ENCODE measurements around the gene TNFAIP3.

The TNFAIP3 gene

GRCh38 chr6:137863091-137863797, 3.8 kb upstream of the TNFAIP3 start:
- no peak for DNase-seq

DNA sequence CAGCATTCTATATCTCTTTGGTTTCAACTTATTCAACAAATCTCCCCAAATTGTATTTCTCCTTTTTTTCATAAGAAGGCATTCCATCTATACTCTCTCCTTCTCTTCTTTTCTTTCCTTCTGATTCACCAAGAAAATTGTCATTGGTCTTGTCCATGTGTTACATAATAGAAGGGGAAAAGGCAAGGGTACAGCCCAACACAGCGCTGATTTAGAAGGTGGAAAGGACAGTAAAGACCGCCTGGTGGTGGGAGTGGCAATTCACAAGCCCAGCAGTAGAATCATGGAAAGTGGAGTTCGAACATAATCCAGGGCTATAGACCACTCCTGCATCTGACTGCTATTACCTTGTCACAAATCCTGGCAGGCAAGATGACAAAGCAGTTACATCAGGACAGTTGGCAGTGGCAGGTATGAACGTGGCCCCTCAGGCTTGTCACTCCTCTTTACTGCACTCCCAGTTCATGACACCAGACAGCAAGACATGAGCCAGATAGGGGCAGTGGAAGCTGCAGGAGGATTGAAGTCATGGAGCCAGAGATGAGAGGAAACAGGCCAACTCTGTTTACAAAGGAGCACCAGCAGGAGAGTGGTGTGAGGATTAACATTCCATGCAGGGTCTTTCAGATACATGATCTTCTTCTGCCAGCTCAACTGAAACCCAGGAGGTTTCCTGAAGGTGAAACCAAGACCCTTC, 2.1 kb upstream of the TNFAIP3 start:
- DNase-seq: no peak

DNA sequence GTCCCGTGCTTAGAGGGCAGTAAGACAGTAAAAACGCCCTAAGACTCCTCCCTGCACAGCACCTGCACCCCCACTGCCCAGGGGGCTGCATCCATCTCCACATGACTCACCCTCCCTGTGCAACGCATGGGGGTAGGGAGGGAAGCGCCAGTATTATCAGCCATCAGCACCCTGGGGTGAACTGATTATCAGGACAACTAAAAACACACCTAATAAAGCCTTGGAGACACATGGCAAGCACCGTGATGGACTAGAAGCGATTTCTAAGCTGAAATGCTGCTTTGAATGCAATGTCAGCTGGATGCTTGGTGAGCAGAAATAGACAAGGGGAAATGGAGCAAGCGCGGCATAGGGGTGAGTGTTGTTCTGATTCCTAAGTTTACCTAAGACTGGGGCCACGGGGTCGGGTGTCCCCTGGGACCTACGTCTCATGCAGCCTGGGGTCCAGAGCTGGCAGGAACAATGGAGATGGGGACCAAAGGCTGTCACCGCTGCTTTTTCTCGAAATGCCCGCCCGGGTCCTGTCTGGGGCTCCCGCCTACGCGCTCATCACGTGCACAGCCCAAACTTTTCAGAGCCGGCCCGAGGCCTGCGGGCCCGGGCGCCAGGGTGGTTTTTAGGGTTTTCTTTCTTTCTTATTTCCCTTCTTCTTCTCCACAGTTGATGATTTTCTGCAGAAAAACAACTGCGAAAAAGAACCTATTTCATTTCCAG, 702 bp upstream of the TNFAIP3 start:
- DNase-seq: peak in 11 of 56 donors; percentile 36 to 60 (median 48)

DNA sequence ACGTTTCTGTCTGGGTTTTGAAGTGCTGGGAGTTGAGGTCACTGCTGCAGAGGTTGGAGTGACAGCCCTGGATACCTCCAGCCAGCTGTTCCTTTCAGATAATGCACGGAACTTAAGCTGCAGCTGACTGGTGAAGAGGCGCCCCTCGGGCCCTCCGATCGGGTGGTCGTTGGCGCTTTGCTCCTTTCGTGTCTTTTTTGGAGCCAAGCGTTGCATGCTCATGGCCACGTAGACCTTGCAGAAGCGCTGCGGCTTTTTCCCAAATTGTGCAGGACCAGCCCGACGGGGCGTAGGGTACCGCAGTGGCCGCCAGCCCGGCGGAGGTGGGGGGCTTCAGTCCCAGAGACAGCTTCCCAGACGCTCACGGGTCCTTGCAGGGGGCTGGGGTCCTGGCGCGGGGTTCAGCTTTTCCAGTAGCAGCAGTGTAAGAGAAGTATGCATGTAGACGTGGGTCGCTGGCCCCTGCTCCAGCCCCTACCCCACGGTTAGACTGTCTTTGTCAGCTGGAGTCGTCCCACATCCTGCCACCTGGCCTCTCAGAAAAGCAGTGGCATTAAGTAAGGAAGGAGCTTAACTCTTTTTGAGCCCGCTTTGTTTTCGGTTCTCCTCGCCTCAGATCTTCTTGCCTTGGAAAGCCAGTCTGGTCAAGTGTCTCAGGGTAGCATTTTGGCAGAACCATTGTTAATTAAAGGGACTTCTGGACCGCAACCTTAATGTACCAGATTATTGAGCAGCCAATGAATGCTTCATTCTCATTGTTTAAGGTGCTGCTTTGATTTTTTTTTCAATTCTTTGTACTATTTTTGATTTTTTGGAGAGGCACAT, 838 bp downstream of the TNFAIP3 start:
- peak in 2 of 56 donors; percentile 4 to 33 for DNase-seq

DNA sequence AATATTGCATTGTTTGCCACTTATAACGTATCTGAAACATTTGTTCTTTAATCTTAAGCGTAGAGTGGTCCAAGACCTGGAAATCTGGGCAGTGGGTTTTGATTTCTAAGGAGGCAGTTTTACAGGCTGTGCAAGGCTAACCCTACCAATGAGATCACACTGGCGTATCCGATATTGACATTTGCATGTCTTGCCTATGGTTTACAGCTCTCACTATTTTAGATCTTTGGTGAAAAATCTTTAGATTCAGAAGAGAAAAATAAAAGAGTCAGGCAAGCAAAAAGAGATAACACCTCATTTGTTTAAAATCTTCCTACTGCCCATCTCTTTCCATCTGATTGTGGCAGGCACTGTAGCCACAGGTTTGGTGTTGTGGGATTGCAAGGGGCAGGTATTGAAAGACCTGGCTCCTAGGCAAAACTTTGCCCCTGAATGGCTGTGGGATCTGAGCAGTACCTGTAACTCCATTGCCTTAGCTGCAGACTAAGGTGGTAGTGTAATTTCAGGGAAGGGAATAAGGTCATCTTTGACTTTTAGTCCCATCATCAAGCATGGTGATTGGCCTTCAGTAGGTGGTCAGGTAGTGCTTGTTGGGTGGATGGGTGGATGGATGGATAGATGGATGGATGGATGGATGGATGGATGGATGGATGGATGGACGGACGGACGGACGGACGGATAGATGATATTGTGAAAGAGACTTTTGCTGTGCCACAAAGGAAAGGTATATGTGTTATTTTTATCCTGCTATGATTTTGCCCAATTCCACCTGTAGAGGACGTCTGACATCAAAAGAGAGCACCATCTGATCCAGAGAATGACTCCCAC, 1.9 kb downstream of the TNFAIP3 start:
- no peak for DNase-seq

DNA sequence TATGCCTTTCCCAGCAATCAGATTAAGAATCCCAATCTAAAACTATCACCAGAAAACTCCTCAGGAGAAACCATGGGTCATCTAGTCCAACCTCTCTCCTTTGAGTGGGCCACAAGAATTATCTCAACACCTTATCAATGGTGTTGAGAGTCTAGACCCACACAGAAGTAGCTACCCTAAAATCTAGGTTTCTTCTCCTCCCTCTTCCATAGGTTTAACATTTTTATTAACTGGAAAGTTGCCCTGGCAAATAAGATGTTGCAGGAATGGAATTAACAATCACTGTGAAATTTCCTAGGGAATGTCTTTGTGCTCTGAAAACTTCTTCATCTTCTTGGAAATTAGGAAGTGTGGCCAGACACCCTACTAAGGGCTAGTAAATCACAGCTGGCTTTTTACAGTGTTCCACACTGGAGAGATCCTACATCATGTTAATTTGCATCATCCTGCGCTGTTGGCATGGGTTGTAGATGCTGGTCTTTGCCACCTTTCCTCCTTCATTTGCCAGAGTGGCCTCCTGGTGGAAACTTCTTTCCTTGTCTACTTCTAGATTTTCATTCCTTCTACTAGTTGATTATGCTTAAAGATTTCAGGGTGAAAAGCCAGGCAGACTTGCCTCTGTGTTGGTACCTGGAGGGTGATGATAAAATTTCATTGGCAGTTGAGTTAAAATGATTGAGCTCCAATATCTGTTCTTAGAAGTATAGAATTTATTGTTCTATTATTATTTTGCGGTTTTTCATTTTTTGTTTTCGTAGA, 2.7 kb downstream of the TNFAIP3 start:
- no peak for DNase-seq

DNA sequence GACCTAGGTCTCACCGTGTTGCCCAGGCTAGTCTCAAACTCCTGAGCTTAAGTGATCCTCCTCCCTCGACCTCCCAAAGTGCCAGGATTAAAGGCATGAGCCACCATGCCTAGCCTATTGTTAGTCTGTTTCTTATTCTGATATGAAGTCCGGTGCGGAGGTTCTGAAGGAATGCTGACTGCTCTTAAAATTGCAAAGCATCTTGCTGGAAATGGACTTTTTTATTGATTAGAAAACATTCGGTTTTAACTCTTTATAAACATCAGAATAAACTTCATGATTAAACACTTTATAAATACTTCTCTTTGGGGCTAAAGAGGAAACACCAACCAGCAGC, 3.2 kb downstream of the TNFAIP3 start:
- DNase-seq: no peak

DNA sequence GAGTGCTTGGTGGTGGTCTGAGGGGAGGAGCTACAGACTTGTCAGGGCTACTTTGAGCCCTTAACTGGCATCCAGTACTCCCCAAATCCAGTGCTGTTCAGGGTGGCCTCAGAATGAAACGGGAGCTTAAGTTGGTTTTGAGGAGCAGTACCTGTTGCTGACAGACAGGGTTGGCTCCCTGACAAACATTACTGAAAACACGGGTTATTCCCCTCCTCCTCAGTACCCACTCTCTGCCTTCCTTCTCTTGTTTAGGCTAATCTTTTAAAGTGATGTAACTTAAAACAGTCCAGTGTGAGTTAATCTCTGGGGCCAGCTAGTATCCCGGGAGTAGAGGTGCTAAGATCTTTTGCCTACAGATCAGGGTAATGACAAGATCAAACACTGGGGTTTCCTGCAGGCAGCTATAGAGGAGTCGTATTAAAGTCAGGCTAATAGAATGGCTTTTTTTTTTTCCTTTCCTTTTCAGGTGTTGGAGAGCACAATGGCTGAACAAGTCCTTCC, 3.7 kb downstream of the TNFAIP3 start:
- no peak for DNase-seq

DNA sequence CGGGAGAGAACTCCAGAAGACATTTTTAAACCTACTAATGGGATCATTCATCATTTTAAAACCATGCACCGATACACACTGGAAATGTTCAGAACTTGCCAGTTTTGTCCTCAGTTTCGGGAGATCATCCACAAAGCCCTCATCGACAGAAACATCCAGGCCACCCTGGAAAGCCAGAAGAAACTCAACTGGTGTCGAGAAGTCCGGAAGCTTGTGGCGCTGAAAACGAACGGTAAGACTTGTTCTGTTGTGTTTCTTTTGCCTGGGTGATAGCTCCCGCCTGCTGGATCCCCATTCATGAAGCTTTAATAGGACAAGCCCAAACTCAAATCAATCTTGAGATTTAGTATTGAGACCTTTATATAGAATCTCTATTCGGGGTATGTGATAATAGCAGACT, 4.2 kb downstream of the TNFAIP3 start:
- no peak for DNase-seq

DNA sequence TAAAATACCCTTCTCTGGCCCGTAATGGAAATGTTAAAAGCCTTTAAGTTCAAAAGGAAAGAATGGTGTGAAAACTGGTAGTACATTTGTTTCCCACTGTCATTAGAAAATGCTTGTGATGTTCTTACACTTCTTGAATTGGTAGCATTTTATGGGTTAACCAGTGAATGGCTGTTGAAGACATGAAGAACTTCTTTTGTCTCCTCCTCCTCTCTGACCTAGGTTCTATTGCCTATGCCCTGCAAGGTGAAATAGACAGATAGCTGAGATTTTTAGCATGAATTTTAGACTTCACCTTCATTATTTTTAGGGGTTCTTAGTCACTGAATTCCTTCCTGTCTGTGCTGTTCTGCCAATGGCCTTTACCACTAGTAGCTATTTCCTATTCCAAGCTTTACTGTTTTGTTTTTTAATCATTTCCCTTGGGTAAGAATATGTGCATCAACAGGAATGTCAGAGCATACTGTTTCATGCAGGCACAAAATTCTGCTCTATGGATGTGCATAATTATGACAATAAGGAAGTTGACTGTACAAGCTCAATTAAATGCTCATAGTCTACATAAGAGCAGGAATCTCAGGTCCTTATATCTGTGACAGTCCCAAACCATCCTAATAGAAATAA, 4.9 kb downstream of the TNFAIP3 start:
- DNase-seq: no peak

DNA sequence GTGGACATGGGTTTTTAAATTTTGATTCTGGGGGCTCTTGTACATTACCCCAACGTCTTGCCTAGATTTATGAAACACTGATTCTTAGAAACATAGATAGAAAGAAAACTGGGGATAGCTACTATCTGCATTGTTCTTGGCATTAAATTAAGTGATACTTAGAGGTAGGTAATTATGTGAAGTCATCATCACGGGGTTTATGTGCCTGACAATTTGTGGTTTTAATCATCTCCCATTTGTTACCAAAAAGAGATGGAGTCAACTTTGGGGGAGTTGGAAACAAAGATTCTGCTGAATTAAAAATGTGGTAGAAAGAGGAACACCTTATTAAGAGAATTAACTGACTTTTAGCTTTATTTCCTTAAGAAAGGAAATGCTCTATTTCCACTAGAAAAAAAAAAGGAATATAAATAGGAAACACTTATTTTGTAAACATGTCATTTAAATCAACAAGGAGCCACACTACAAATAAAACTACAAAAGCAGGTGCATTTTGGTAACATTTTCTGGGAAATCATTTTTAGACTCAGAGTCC, 5.6 kb downstream of the TNFAIP3 start:
- DNase-seq: no peak

DNA sequence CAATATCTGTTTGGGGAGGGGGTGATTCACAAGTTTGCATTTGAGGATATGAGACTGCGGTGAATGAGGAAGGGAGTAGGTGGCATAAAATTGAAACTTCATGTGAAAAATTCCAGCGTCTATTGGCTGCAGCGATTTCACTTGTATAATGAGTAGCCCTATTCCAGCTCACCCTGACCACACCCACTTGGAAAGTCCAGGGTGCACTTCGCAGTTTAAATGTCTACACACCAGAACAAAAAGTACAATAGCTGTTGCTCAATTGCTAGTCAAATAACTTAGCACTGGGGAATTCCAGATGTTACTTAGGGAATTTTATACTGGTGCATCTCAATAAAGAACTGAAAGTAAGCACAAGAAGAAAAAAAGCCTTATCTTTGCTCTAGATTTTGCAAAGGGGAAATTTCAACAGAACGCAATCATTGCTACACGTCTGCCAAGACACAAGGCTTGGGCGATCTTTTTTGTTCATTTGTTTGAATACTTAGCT, 6.3 kb downstream of the TNFAIP3 start:
- DNase-seq: peak in 1 of 56 donors; percentile 17

- DNase-seq: no peak
Measured at GRCh38 chr6:137874204-137875057, 7.4 kb downstream of the TNFAIP3 start.

- DNase-seq: no peak
Measured at GRCh38 chr6:137875058-137875520, 8.0 kb downstream of the TNFAIP3 start.

GRCh38 chr6:137875606-137876005, 8.5 kb downstream of the TNFAIP3 start:
- DNase-seq: no peak

DNA sequence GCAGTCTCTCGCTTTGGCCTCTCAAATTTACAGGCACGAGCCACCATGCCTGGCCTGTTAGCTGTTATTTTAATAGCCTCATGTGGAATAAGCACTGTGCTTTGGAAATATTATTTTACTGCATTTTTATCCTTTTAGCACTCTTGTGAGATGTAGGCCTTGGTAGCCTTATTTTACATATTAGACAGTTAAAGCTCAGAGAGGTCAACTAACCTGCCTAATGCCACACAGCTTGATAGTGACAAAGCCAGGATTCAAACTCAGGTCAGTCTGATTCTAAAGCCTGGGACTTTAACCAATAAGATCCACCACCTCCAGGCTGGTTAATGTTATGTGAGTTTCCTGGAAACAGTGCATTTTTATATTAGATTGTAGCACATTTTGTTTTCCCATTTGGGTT, 9.5 kb downstream of the TNFAIP3 start:
- DNase-seq: no peak

GRCh38 chr6:137877113-137877512, 10.1 kb downstream of the TNFAIP3 start:
- DNase-seq: no peak

- no peak for DNase-seq
Measured at GRCh38 chr6:137877606-137878005, 10.5 kb downstream of the TNFAIP3 start.

All from amygdala (tissue), 56 donors.